ENCODE data around the gene ECHDC3.

DNA sequence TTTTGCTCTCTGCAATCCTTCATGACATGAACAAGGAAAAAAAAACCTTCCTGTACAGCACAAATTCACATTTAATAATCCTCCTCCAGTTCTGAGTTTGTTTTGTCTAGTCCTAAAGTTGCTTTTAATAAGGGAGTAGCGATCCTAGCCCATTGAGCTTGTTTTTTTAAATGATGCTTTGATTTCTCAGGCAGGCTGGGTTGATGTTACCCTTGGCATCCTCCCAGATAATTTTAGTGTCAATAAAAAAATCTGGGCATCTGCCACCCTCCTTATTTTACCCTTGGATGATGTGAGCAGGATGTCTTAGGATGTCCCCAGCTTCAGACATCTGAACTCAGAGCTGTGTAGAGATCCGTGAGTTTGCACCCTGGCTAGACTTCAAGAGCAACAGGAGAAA, 47.1 kb downstream of the ECHDC3 start:
- TF ChIP-seq EZH2 (IDR thresholded peaks at IDR 0.05; ENCODE audit: borderline replicate concordance, low read depth, low read length, poor library complexity, severe bottlenecking) = no peak
- no peak for TF ChIP-seq CTCF (conservative IDR thresholded peaks at IDR 0.05; ENCODE audit: low read depth, low read length)
